H9 (cell line): ENCODE results near the gene CADPS2. TPM values are rescaled to one million over a fixed set of nuclear protein-coding genes. Genes with fewer than 3 reads are reported as not detected.

Source experiments
- DNase-seq: peaks from one replicate; pipeline ENCODE4 v3.0.0-alpha.2; 2017
- H2AFZ ChIP-seq: one replicate; pipeline ENCODE4 v1.6.1; 2013; ENCODE audit warnings: mild to moderate bottlenecking, low read length, control low read depth, moderate library complexity
- H2AK5ac ChIP-seq: 2 replicates; pipeline ENCODE4 v1.6.1; 2013; ENCODE audit warnings: low read length, control low read depth, mixed read lengths; ENCODE audit not compliant: insufficient read length
- H2BK120ac ChIP-seq: one replicate; pipeline ENCODE4 v1.6.1; 2013; ENCODE audit warnings: low read depth, mild to moderate bottlenecking, low read length, control low read depth, inconsistent platforms; ENCODE audit not compliant: poor library complexity, severe bottlenecking
- H2BK12ac ChIP-seq: 2 replicates; pipeline ENCODE4 v1.6.1; 2013; ENCODE audit warnings: low read length, control low read depth, mixed read lengths, low read depth; ENCODE audit not compliant: insufficient read length
- H2BK15ac ChIP-seq: 2 replicates; pipeline ENCODE4 v1.6.1; 2013; ENCODE audit warnings: low read depth, low read length, control low read depth
- H2BK20ac ChIP-seq: one replicate; pipeline ENCODE4 v1.6.1; 2013; ENCODE audit warnings: low read depth, mild to moderate bottlenecking, low read length, control low read depth, inconsistent platforms; ENCODE audit not compliant: poor library complexity, severe bottlenecking
- H2BK5ac ChIP-seq: 2 replicates; pipeline ENCODE4 v1.6.1; 2013; ENCODE audit warnings: low read length, control low read depth, mixed read lengths; ENCODE audit not compliant: insufficient read length
- H3K14ac ChIP-seq: 2 replicates; pipeline ENCODE4 v1.6.1; 2013; ENCODE audit warnings: low read length, control low read depth; ENCODE audit not compliant: insufficient read depth
- H3K18ac ChIP-seq: 2 replicates; pipeline ENCODE4 v1.6.1; 2013; ENCODE audit warnings: low read depth, mild to moderate bottlenecking, mixed read lengths, low read length, control low read depth; ENCODE audit not compliant: insufficient read length
- H3K23ac ChIP-seq: 2 replicates; pipeline ENCODE4 v1.6.1; 2013; ENCODE audit warnings: low read length, control low read depth, mixed read lengths, low read depth; ENCODE audit not compliant: insufficient read length
- H3K23me2 ChIP-seq: 2 replicates; pipeline ENCODE4 v1.6.1; 2013; ENCODE audit warnings: low read depth, mild to moderate bottlenecking, mixed read lengths, low read length, control low read depth; ENCODE audit not compliant: insufficient read length, poor library complexity, severe bottlenecking
- H3K27ac ChIP-seq: 2 replicates; pipeline ENCODE4 v1.5.1; 2013; ENCODE audit warnings: low read length, control low read depth, mixed read lengths, low read depth; ENCODE audit not compliant: insufficient read length
- H3K27me3 ChIP-seq: 2 replicates; pipeline ENCODE4 v1.6.1; 2013; ENCODE audit warnings: low read length, control low read depth, inconsistent platforms; ENCODE audit not compliant: insufficient read depth
- H3K4ac ChIP-seq: 2 replicates; pipeline ENCODE4 v1.6.1; 2013; ENCODE audit warnings: low read depth, mild to moderate bottlenecking, control low read depth, inconsistent platforms, low read length, moderate library complexity
- H3K4me1 ChIP-seq: 2 replicates; pipeline ENCODE4 v1.6.1; 2013; ENCODE audit warnings: low read length, control low read depth, inconsistent platforms; ENCODE audit not compliant: insufficient read depth
- H3K4me2 ChIP-seq: 2 replicates; pipeline ENCODE4 v1.6.1; 2013; ENCODE audit warnings: low read length, control low read depth, mixed read lengths; ENCODE audit not compliant: insufficient read length, insufficient read depth
- H3K56ac ChIP-seq: 2 replicates; pipeline ENCODE4 v1.6.1; 2013; ENCODE audit warnings: low read depth, mild to moderate bottlenecking, mixed read lengths, low read length, control low read depth; ENCODE audit not compliant: insufficient read length
- H3K79me1 ChIP-seq: 2 replicates; pipeline ENCODE4 v1.6.1; 2013; ENCODE audit warnings: low read depth, mild to moderate bottlenecking, moderate library complexity, low read length, control low read depth, inconsistent platforms; ENCODE audit not compliant: insufficient read depth, poor library complexity, severe bottlenecking
- H3K79me2 ChIP-seq: 2 replicates; pipeline ENCODE4 v1.6.1; 2013; ENCODE audit warnings: low read length, control low read depth, inconsistent platforms; ENCODE audit not compliant: insufficient read depth
- H3K9ac ChIP-seq: 2 replicates; pipeline ENCODE4 v1.6.1; 2013; ENCODE audit warnings: low read length, control low read depth, mixed read lengths; ENCODE audit not compliant: insufficient read length; ENCODE audit errors: extremely low read depth
- H3K9me3 ChIP-seq: one replicate; pipeline ENCODE4 v1.6.1; 2013; ENCODE audit warnings: low read depth, low read length, inconsistent platforms; ENCODE audit not compliant: control insufficient read depth
- H3T11ph ChIP-seq: one replicate; pipeline ENCODE4 v1.6.1; 2013; ENCODE audit warnings: mild to moderate bottlenecking, low read length, control low read depth, inconsistent platforms
- H4K20me1 ChIP-seq: one replicate; pipeline ENCODE4 v1.6.1; 2013; ENCODE audit not compliant: control insufficient read depth, insufficient read length, insufficient read depth
- H4K5ac ChIP-seq: 2 replicates; pipeline ENCODE4 v1.6.1; 2013; ENCODE audit warnings: low read depth, mild to moderate bottlenecking, mixed read lengths, low read length, control low read depth; ENCODE audit not compliant: insufficient read length
- H4K8ac ChIP-seq: replicated peaks from 2 replicates; pipeline ENCODE4 v1.6.1; 2013; ENCODE audit warnings: low read length, control low read depth, mixed read lengths, low read depth; ENCODE audit not compliant: insufficient read length
- H4K91ac ChIP-seq: 2 replicates; pipeline ENCODE4 v1.6.1; 2013; ENCODE audit warnings: low read depth, mild to moderate bottlenecking, moderate library complexity, mixed read lengths, low read length, control low read depth; ENCODE audit not compliant: insufficient read length
- H3K27ac Mint-ChIP-seq, 3 experiments: 2 replicates in 2 of 3; 3 replicates in 1 of 3; pipeline ENCODE4 v1.8.0; 2020 to 2021; ENCODE audit warnings: mixed read lengths in 3 of 3, mild to moderate bottlenecking in 1 of 3, moderate library complexity in 1 of 3
- H3K27me3 Mint-ChIP-seq: 2 replicates; pipeline ENCODE4 v1.8.0; 2021; ENCODE audit warnings: low read depth, mild to moderate bottlenecking, moderate library complexity, mixed read lengths
- H3K36me3 Mint-ChIP-seq, 3 experiments: 2 replicates in 2 of 3; 3 replicates in 1 of 3; pipeline ENCODE4 v1.8.0; 2020 to 2021; ENCODE audit warnings: low read depth in 3 of 3, mixed read lengths in 3 of 3; ENCODE audit not compliant: insufficient read depth in 1 of 3
- H3K4me1 Mint-ChIP-seq, 2 experiments: 2 replicates each; pipeline ENCODE4 v1.8.0; 2020; ENCODE audit warnings: mixed read lengths in 2 of 2
- H3K4me3 Mint-ChIP-seq, 2 experiments: 2 replicates in 1 of 2; 3 replicates in 1 of 2; pipeline ENCODE4 v1.8.0; 2020 to 2021; ENCODE audit warnings: mild to moderate bottlenecking in 2 of 2, mixed read lengths in 2 of 2, moderate library complexity in 1 of 2
- H3K9me3 Mint-ChIP-seq, 2 experiments: 2 replicates in 1 of 2; 3 replicates in 1 of 2; pipeline ENCODE4 v1.8.0; 2020; ENCODE audit warnings: mild to moderate bottlenecking in 2 of 2, mixed read lengths in 2 of 2, moderate library complexity in 1 of 2
- CTCF ChIP-seq: fragments of 200-600 bp; sonication (generic); conservative IDR thresholded peaks from 3 replicates; pipeline ENCODE4 v1.8.0; 2021; ENCODE audit warnings: antibody characterized with exemption, mild to moderate bottlenecking
- WGBS: extraction: QIAGEN DNeasy Blood & Tissue Kit; methylation state at CpG from one replicate; pipeline ENCODE4 v1.1.7; 2013; ENCODE audit warnings: missing lambda C conversion rate, low lambda C conversion rate, mixed read lengths; ENCODE audit not compliant: insufficient read length; ENCODE audit errors: extremely low coverage; 5-methylcytosine and 5-hydroxymethylcytosine counted together
- total RNA-seq: library from RNA; stranded (reverse); gene quantifications from 2 replicates; pipeline ENCODE4 v1.2.1, GENCODE V29; 2021

The CADPS2 gene
- total RNA-seq, 1 experiment from 2014 or later = 7.1 TPM

DNA sequence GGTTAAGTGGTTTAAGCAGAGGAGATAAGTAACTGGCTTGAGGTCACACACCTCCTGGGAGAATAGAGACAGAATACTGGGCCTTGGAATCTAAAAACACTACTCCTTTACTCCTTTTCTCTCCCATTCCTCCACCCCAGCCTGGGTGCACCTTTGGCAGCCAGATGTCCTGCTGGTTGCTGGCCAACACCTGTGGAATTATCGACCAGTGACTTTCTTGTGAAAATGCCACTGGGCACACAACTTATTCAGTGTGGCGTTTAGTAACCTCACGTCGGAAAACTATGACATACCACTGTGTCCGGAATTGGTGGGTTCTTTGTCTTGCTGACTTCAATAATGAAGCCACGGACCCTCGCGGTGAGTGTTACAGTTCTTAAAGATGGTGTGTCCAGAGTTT is 213.7 kb downstream of the CADPS2 start:
- no peak overlapping the region for H3K14ac ChIP-seq
- H3T11ph ChIP-seq = no peak overlapping the region
- H3K27ac ChIP-seq = no peak overlapping the region
- H2BK120ac ChIP-seq = no peak overlapping the region
- H3K79me1 ChIP-seq = no peaks in the 10 kb centered on the region
- no peak overlapping the region for H2AK5ac ChIP-seq
- H2BK15ac ChIP-seq = no peak overlapping the region
- Mint-ChIP-seq H3K4me1 (peaks cover 41 to 43% of the 10 kb centered on the region in 2 experiments), H3K36me3 (peaks cover 7 to 14% (median 9%) of the 10 kb centered on the region in 3 experiments), H3K27me3 (no peaks in the 10 kb centered on the region; the same call in 1 of the 2 replicates), H3K27ac (peak overlapping the region in 1 of 3 experiments; percentile 74; a peak in 2 of 7 replicates), H3K4me3 (no peak overlapping the region), H3K9me3 (peaks cover 3 to 10% of the 10 kb centered on the region in 2 experiments)
- H3K4ac ChIP-seq = no peak overlapping the region
- H4K8ac ChIP-seq = no peak overlapping the region
- H3K23ac ChIP-seq = no peak overlapping the region
- H3K4me1 ChIP-seq = peaks cover 17% of the 10 kb centered on the region; the same call in 1 of the 2 replicates
- no peak overlapping the region for H3K4me2 ChIP-seq
- no peak overlapping the region for H2AFZ ChIP-seq
- H3K9ac ChIP-seq = no peak overlapping the region
- no peak overlapping the region for H3K56ac ChIP-seq
- H3K23me2 ChIP-seq = no peaks in the 10 kb centered on the region
- H3K79me2 ChIP-seq = peaks cover 4% of the 10 kb centered on the region; the same call in 1 of the 2 replicates
- no peak overlapping the region for H3K18ac ChIP-seq
- TF ChIP-seq CTCF = no peak
- no CpG with 5 or more reads among the region's 8 CpGs for WGBS
- no peaks in the 10 kb centered on the region for H4K20me1 ChIP-seq
- no peak overlapping the region for H2BK20ac ChIP-seq
- H2BK5ac ChIP-seq = no peak overlapping the region
- no peak for DNase-seq
- no peaks in the 10 kb centered on the region for H3K27me3 ChIP-seq
- H4K5ac ChIP-seq = no peak overlapping the region
- H2BK12ac ChIP-seq = no peak overlapping the region
- H4K91ac ChIP-seq = no peak overlapping the region
- no peaks in the 10 kb centered on the region for H3K9me3 ChIP-seq
